Measurements from ENCODE around the gene C10orf95. TPM values are rescaled to one million over a fixed set of nuclear protein-coding genes. Genes with fewer than 3 reads are reported as not detected.

The C10orf95 gene
- total and polyA plus RNA-seq, 2 donors (not counting 1 experiment from before 2014, with no cell fraction given): 0.17 TPM; not detected in 1

DNA sequence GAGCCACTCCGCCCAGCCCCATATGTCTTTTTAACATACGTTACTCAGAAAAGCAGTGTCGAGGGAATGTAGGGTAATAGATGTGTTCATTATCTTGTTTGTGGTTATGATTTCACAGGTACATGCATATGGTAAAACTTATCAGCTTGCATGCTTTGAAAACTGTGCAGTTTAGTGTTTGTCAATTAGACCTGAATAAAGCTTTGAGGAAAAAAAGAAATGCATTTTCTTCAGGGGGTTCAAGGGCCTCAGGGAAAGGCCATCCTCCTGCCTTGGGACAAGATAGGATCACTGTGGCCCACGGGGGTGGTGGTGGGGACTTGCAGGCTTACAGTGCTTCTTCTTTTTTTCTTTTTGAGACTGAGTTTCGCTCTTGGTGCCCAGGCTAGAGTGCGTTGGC lies 16.0 kb upstream of the C10orf95 start:
- DNase-seq (ENCODE audit: low read depth in 2 of 2): no peak
- Histone ChIP-seq H3K9ac (ENCODE audit: insufficient read depth, low read length) (no peak overlapping the region), H2AFZ (ENCODE audit: low read length) (no peak overlapping the region), H3K27me3 (ENCODE audit: control insufficient read depth, insufficient read depth, low read length) (no peaks in the 10 kb centered on the region), H4K20me1 (ENCODE audit: control insufficient read depth, extremely low read depth, insufficient read depth, low read length) (no peaks in the 10 kb centered on the region), H3K4me1 (ENCODE audit: control insufficient read depth, extremely low read depth, insufficient read depth, low read length) (peaks cover 2% of the 10 kb centered on the region), H3K4me3 (replicated peaks in 1 of 4; ENCODE audit: control extremely low read depth in 1 of 4, insufficient read depth in 1 of 4, low read depth in 3 of 4, low read length in 4 of 4) (no peak overlapping the region), H3K27ac (ENCODE audit: insufficient read depth, low read length) (no peak overlapping the region), H3K36me3 (ENCODE audit: control insufficient read depth, insufficient read depth, low read length) (no peaks in the 10 kb centered on the region), H3K9me3 (ENCODE audit: control insufficient read depth, insufficient read depth, low read depth, low read length) (no peaks in the 10 kb centered on the region), H3K4me2 (ENCODE audit: extremely low read depth, insufficient read depth, low read length) (no peak overlapping the region), H3K79me2 (ENCODE audit: control insufficient read depth, insufficient read depth, low read length) (no peaks in the 10 kb centered on the region)
- no peak for TF ChIP-seq EZH2 (IDR thresholded peaks at IDR 0.05; ENCODE audit: low read length, missing control alignments)
- TF ChIP-seq, protein P1, sequence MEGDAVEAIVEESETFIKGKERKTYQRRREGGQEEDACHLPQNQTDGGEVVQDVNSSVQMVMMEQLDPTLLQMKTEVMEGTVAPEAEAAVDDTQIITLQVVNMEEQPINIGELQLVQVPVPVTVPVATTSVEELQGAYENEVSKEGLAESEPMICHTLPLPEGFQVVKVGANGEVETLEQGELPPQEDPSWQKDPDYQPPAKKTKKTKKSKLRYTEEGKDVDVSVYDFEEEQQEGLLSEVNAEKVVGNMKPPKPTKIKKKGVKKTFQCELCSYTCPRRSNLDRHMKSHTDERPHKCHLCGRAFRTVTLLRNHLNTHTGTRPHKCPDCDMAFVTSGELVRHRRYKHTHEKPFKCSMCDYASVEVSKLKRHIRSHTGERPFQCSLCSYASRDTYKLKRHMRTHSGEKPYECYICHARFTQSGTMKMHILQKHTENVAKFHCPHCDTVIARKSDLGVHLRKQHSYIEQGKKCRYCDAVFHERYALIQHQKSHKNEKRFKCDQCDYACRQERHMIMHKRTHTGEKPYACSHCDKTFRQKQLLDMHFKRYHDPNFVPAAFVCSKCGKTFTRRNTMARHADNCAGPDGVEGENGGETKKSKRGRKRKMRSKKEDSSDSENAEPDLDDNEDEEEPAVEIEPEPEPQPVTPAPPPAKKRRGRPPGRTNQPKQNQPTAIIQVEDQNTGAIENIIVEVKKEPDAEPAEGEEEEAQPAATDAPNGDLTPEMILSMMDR (conservative IDR thresholded peaks at IDR 0.05 in 1 of 2, IDR thresholded peaks at IDR 0.05 in 1 of 2; ENCODE audit: low read depth in 1 of 2, low read length in 2 of 2): no peak

DNA sequence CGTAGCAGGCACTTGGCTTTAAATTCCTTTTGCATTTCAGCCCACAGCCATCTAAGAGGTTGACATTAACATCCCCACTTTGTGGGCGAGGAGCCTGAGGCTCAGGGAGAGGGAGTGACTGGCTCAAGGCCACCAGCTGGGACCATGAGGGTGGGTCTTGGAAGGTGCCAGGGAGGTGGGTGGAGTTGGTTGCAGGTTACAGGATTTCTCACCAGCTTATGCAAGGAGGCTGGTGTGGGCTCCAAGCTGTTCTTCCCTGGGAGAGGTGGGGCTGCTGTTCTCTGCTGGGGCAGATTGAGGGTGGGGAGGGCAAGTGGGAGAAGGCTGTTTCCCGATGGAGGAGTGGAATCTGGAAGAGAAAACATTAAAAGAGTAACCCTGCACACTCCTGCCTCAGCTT lies 14.1 kb upstream of the C10orf95 start:
- DNase-seq (ENCODE audit: low read depth in 2 of 2): no peak
- Histone ChIP-seq H3K79me2 (ENCODE audit: control insufficient read depth, insufficient read depth, low read length) (no peaks in the 10 kb centered on the region), H3K27me3 (ENCODE audit: control insufficient read depth, insufficient read depth, low read length) (no peaks in the 10 kb centered on the region), H4K20me1 (ENCODE audit: control insufficient read depth, extremely low read depth, insufficient read depth, low read length) (no peaks in the 10 kb centered on the region), H3K4me3 (replicated peaks in 1 of 4; ENCODE audit: control extremely low read depth in 1 of 4, insufficient read depth in 1 of 4, low read depth in 3 of 4, low read length in 4 of 4) (no peak overlapping the region), H2AFZ (ENCODE audit: low read length) (no peak overlapping the region), H3K27ac (ENCODE audit: insufficient read depth, low read length) (no peak overlapping the region), H3K9me3 (ENCODE audit: control insufficient read depth, insufficient read depth, low read depth, low read length) (no peaks in the 10 kb centered on the region), H3K4me2 (ENCODE audit: extremely low read depth, insufficient read depth, low read length) (no peak overlapping the region), H3K4me1 (ENCODE audit: control insufficient read depth, extremely low read depth, insufficient read depth, low read length) (peaks cover 2% of the 10 kb centered on the region), H3K36me3 (ENCODE audit: control insufficient read depth, insufficient read depth, low read length) (no peaks in the 10 kb centered on the region), H3K9ac (ENCODE audit: insufficient read depth, low read length) (no peak overlapping the region)
- no peak for TF ChIP-seq EZH2 (IDR thresholded peaks at IDR 0.05; ENCODE audit: low read length, missing control alignments)
- TF ChIP-seq, protein P1 (conservative IDR thresholded peaks at IDR 0.05 in 1 of 2, IDR thresholded peaks at IDR 0.05 in 1 of 2; ENCODE audit: low read depth in 1 of 2, low read length in 2 of 2): no peak

DNA sequence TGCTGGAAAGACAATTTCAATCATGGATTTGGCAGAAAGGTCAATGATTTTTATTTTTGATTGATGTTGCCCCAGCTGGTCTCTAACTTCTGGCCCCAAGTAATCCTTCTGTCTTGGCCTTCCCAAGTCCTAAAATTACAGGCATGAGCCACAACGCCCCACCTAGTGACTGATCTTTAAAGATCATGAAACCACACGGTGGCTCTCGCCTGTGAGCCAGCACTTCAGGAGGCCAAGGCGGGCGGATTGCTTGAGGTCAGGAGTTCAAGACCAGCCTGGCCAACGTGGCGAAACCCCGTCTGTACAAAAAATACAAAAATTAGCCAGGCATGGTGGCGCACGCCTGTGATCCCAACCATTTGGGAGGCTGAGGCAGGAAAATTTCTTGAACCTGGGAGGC lies 12.6 kb upstream of the C10orf95 start:
- no peaks in the 10 kb centered on the region for H3K9me3 ChIP-seq (ENCODE audit: control insufficient read depth, insufficient read depth, low read depth, low read length)
- TF ChIP-seq, protein P1 (conservative IDR thresholded peaks at IDR 0.05 in 1 of 2, IDR thresholded peaks at IDR 0.05 in 1 of 2; ENCODE audit: low read depth in 1 of 2, low read length in 2 of 2): no peak
- TF ChIP-seq EZH2 (IDR thresholded peaks at IDR 0.05; ENCODE audit: low read length, missing control alignments): no peak
- no peaks in the 10 kb centered on the region for H3K36me3 ChIP-seq (ENCODE audit: control insufficient read depth, insufficient read depth, low read length)
- no peaks in the 10 kb centered on the region for H4K20me1 ChIP-seq (ENCODE audit: control insufficient read depth, extremely low read depth, insufficient read depth, low read length)
- DNase-seq (ENCODE audit: low read depth in 2 of 2): no peak
- H3K4me1 ChIP-seq (ENCODE audit: control insufficient read depth, extremely low read depth, insufficient read depth, low read length): peaks cover 2% of the 10 kb centered on the region
- H2AFZ ChIP-seq (ENCODE audit: low read length): no peak overlapping the region
- no peak overlapping the region for H3K9ac ChIP-seq (ENCODE audit: insufficient read depth, low read length)
- no peak overlapping the region for H3K27ac ChIP-seq (ENCODE audit: insufficient read depth, low read length)
- no peaks in the 10 kb centered on the region for H3K27me3 ChIP-seq (ENCODE audit: control insufficient read depth, insufficient read depth, low read length)
- H3K4me3 ChIP-seq (replicated peaks in 1 of 4; ENCODE audit: control extremely low read depth in 1 of 4, insufficient read depth in 1 of 4, low read depth in 3 of 4, low read length in 4 of 4): no peak overlapping the region
- H3K79me2 ChIP-seq (ENCODE audit: control insufficient read depth, insufficient read depth, low read length): no peaks in the 10 kb centered on the region
- no peak overlapping the region for H3K4me2 ChIP-seq (ENCODE audit: extremely low read depth, insufficient read depth, low read length)
